Measurements from ENCODE around the gene PMPCB.

Gene PMPCB

DNA sequence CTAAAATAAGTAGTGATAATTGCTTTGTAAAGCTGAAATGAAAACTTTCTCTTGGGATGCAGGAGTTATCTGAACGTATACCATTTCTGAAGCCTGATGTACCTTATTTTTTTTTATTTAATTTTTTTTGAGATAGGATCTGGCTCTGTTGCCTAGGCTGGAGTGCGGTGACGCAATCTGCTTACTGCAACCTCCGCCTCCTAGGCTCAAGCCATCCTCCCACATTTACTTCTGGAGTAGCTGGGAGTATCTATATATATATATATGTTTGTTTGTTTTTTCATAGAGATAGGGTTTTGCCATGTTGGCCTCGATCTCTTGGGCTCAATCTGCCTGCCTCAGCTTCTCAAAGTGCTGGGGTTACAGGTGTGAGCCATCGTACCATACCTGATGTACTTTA is 2.4 kb downstream of the PMPCB start:
- Mint-ChIP-seq H3K27me3 (no peaks in the 10 kb centered on the region), H3K9me3 (no peaks in the 10 kb centered on the region), H3K36me3 (peaks cover 23% of the 10 kb centered on the region), H3K4me1 (peaks cover 20% of the 10 kb centered on the region), H3K4me3 (no peak overlapping the region), H3K27ac (no peak overlapping the region)
- ATAC-seq, result no peak

- H3K4me3 Mint-ChIP-seq, result no peak overlapping the region
- H3K27ac Mint-ChIP-seq, result no peak overlapping the region
- peaks cover 28% of the 10 kb centered on the region for H3K36me3 Mint-ChIP-seq
- H3K9me3 Mint-ChIP-seq, result no peaks in the 10 kb centered on the region
- peaks cover 19% of the 10 kb centered on the region for H3K4me1 Mint-ChIP-seq
- ATAC-seq, result no peak
- H3K27me3 Mint-ChIP-seq, result no peaks in the 10 kb centered on the region
Measured at GRCh38 chr7:103301441-103301840, 4.2 kb downstream of the PMPCB start.

- H3K27me3 Mint-ChIP-seq, result no peaks in the 10 kb centered on the region
- peaks cover 11% of the 10 kb centered on the region for H3K4me1 Mint-ChIP-seq
- peak overlapping the region; percentile 44 for H3K27ac Mint-ChIP-seq
- H3K9me3 Mint-ChIP-seq, result no peaks in the 10 kb centered on the region
- no peak overlapping the region for H3K4me3 Mint-ChIP-seq
- peaks cover 38% of the 10 kb centered on the region for H3K36me3 Mint-ChIP-seq
- no peak for ATAC-seq
Measured at GRCh38 chr7:103307503-103308231, 10.4 kb downstream of the PMPCB start.

DNA sequence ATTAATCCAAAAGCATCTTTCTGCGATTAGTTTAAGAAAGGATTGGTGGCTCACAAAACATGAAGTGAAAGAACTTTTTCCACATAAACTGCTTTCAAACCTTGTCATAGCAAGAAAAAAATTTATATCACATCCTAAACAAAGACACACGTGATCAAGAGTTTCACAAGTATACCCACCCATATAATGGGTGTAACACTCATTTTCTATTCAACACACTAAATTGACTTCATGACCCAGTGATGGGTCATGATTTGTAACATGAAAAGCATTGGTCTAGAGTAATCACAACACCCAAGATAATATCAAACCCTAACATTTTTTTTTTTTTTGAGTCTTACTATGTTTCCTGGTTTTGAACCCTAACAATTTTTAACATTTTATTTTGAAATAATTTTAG is 17.6 kb downstream of the PMPCB start:
- peaks cover 57% of the 10 kb centered on the region for H3K36me3 Mint-ChIP-seq
- no peak overlapping the region for H3K4me3 Mint-ChIP-seq
- no peak for ATAC-seq
- peak overlapping the region; percentile 32 for H3K27ac Mint-ChIP-seq
- no peaks in the 10 kb centered on the region for H3K9me3 Mint-ChIP-seq
- H3K27me3 Mint-ChIP-seq, result no peaks in the 10 kb centered on the region
- peaks cover 12% of the 10 kb centered on the region for H3K4me1 Mint-ChIP-seq

DNA sequence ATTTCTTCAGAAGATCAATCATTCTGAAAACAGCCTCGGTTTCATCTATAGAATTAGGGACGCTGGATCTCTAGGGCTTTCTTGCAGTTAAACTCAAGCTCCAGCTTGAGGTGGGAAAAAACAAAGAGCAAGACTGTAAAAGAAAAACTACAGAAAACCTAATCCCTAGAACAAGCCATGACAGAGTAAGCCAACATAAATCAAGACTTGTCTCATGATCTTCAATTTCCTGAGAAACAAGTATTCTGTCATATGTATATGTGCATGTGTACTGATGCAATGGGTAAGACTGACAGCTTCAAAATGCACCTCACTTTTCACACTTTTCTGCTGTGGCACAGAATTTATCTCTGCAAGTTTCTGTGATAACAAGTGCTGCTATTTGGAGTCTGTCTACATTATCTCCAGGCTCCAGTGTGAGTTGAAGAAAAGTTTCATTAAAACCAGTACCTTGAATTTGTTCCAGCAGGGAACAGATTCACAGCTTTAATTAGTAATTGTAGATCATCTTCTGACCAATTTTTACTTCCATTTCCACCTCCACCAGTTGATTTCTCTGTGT is 19.2 kb downstream of the PMPCB start:
- peak overlapping the region; percentile 70 for H3K27ac Mint-ChIP-seq
- peaks cover 58% of the 10 kb centered on the region for H3K36me3 Mint-ChIP-seq
- no peaks in the 10 kb centered on the region for H3K9me3 Mint-ChIP-seq
- H3K4me3 Mint-ChIP-seq, result no peak overlapping the region
- ATAC-seq, result no peak
- H3K4me1 Mint-ChIP-seq, result peaks cover 12% of the 10 kb centered on the region
- no peaks in the 10 kb centered on the region for H3K27me3 Mint-ChIP-seq

DNA sequence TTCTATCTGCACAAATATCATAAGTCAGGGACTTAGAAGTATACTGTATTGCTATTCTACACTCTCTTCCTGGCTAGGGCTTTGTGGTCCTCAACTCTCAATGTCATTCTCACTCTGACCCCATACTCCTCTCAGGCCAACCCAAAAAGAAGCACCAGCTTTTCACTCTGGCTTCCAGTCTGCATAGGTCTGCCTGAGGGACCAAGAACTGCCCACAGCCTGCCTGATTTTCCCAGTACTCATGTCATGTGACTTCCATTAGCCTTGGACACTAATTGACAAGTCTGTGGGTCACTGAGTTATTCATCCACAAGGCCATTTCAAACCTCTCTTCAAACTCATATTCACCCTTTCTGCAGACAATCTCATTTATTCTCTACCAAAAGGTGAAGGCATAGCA is 19.8 kb downstream of the PMPCB start:
- Mint-ChIP-seq H3K27ac (peak overlapping the region; percentile 70), H3K4me1 (peaks cover 12% of the 10 kb centered on the region), H3K9me3 (no peaks in the 10 kb centered on the region), H3K27me3 (no peaks in the 10 kb centered on the region), H3K36me3 (peaks cover 63% of the 10 kb centered on the region), H3K4me3 (no peak overlapping the region)
- no peak for ATAC-seq

GRCh38 chr7:103325744-103326143 is 28.5 kb downstream of the PMPCB start:
- H3K4me3 Mint-ChIP-seq, result no peak overlapping the region
- no peak for ATAC-seq
- no peaks in the 10 kb centered on the region for H3K9me3 Mint-ChIP-seq
- H3K4me1 Mint-ChIP-seq, result no peaks in the 10 kb centered on the region
- peaks cover 47% of the 10 kb centered on the region for H3K36me3 Mint-ChIP-seq
- no peak overlapping the region for H3K27ac Mint-ChIP-seq
- no peaks in the 10 kb centered on the region for H3K27me3 Mint-ChIP-seq

DNA sequence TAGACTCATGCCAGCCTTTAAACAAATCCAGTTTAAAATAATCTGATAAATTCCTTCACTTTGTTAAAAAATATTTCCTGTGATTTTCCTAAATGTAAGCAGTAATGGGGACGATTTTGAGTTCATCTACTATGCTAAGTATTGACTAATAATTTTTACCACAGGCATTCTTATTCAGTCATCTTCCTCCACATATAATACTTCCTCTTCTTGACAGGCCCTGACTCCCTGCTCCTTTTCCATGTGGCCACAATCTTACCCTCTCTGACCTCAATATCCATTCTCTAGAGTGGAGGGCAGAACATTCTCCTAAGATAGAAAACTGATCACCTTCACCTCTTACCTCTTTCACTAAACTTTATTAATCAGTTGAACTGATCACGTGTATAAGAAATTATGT is 39.5 kb downstream of the PMPCB start:
- ATAC-seq, result no peak
- Mint-ChIP-seq H3K27me3 (no peaks in the 10 kb centered on the region), H3K9me3 (no peaks in the 10 kb centered on the region), H3K4me3 (no peak overlapping the region), H3K36me3 (peaks cover 55% of the 10 kb centered on the region), H3K27ac (no peak overlapping the region), H3K4me1 (peaks cover 24% of the 10 kb centered on the region)

DNA sequence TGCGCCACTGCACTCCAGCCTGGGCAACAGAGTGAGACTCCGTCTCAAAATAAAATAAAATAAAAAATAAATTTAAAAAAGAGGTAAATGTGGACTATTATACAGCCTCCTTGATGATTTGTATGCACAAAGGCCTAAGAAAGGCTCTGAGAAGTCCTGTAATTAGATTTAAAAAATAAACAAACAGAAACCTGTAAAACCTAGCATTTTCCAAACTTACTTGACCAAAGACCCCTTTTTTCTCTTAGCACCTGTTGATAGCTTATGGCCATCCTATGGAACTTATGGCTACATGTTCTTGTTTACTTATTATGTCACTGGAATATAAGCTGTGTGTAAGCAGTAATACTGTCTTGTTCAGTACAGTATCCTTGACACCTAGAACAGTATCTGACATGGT is 41.6 kb downstream of the PMPCB start:
- no peak overlapping the region for H3K4me3 Mint-ChIP-seq
- no peak overlapping the region for H3K27ac Mint-ChIP-seq
- ATAC-seq, result no peak
- H3K27me3 Mint-ChIP-seq, result no peaks in the 10 kb centered on the region
- H3K36me3 Mint-ChIP-seq, result peaks cover 48% of the 10 kb centered on the region
- H3K4me1 Mint-ChIP-seq, result peaks cover 24% of the 10 kb centered on the region
- H3K9me3 Mint-ChIP-seq, result no peaks in the 10 kb centered on the region

- no peak overlapping the region for H3K27ac Mint-ChIP-seq
- no peak for ATAC-seq
- H3K4me1 Mint-ChIP-seq, result peaks cover 24% of the 10 kb centered on the region
- H3K36me3 Mint-ChIP-seq, result peaks cover 47% of the 10 kb centered on the region
- no peaks in the 10 kb centered on the region for H3K9me3 Mint-ChIP-seq
- no peak overlapping the region for H3K4me3 Mint-ChIP-seq
- H3K27me3 Mint-ChIP-seq, result no peaks in the 10 kb centered on the region
Measured at GRCh38 chr7:103341466-103341865, 44.2 kb downstream of the PMPCB start.

DNA sequence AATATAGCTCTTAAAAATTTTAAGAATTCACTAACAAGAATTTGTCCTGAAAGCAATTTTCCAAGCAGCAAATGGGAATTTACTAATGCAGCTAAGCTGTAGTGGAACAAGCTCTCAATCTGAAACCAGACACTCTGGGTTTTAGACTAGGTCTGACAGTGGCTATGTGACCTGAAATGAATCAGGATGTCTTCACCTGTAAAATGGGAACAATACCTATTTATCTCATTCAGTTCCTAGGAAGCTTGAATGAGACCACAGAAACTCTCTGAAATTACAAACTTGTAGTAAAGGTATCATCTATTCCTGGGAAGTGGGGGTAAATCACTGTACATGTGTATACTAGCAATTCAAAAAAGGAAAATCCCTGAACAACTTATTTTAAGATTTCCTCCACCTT is 46.1 kb downstream of the PMPCB start:
- Mint-ChIP-seq H3K27ac (peak overlapping the region; percentile 98), H3K4me3 (peak overlapping the region; percentile 98), H3K27me3 (no peaks in the 10 kb centered on the region), H3K4me1 (peaks cover 25% of the 10 kb centered on the region), H3K9me3 (no peaks in the 10 kb centered on the region), H3K36me3 (peaks cover 33% of the 10 kb centered on the region)
- no peak for ATAC-seq

- Mint-ChIP-seq H3K36me3 (peaks cover 33% of the 10 kb centered on the region), H3K4me1 (peaks cover 31% of the 10 kb centered on the region), H3K27ac (peak overlapping the region; percentile 98), H3K27me3 (no peaks in the 10 kb centered on the region), H3K9me3 (no peaks in the 10 kb centered on the region), H3K4me3 (peak overlapping the region; percentile 98)
- ATAC-seq, result peak; percentile 60
Measured at GRCh38 chr7:103343758-103344452, 46.7 kb downstream of the PMPCB start.

DNA sequence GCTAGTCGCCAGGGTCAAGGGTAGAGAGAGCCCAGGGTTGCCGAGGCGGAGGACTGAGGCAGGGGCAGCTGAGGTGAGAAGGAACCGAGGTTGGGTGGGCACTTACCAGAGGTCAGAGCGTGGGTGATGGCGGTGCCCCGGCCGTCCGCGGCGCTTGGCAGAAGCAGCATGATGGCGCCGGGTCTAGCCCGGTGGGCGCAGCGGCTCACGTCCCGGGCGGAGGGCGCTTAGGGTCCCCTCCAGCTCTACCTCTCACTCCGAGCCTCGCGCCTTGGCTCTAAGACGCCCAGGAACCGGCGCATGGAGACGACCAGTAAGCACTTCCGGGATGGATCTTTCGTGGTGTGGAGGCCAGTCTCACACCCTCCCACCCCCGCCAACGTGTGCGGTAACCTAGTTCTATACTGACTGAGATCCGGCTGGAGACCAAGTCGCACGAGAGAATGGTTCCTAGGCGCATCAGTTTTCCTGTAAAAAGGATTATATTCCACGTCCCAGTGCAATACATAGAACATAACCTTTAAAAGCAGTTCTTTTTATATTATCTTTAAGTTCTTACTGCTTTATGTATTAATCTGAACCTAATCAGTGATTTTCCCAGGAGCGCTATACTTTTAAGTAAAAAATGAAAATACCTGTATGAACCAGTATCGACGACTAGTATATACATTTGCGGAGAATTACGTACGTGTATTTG is 47.4 kb downstream of the PMPCB start, which contains the start of gene DNAJC2:
DNAJC2 (minus strand) TSS at position 315 of the 697 bp plus-strand sequence; CDS start at position 170, 145 bp downstream.
- H3K27ac Mint-ChIP-seq, result peak within 1 kb of the TSS; percentile 98
- peak; percentile 90 for ATAC-seq
- no peaks in the 10 kb centered on the region for H3K27me3 Mint-ChIP-seq
- peaks cover 31% of the 10 kb centered on the region for H3K36me3 Mint-ChIP-seq
- H3K4me3 Mint-ChIP-seq, result peak within 1 kb of the TSS; percentile 98
- H3K4me1 Mint-ChIP-seq, result peaks cover 31% of the 10 kb centered on the region
- H3K9me3 Mint-ChIP-seq, result no peaks in the 10 kb centered on the region

DNA sequence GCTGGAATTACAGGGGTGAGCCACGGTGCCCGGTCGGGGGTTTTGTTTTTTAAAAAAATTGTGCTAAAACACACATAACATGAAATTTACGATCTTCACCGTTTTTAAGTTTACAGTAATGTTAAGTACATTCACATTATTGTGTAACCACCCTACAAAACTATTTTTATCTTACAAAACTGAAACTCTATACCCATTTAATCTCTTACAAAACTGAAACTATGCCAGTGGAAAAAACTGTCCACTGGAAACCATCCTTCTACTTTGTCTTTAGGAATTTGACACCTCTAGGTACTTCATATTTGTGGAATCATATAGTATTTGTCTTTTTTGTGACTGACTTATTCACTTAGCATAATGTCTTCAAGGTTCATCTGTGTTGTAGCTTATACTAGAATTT is 49.2 kb downstream of the PMPCB start:
- H3K27ac Mint-ChIP-seq, result no peak overlapping the region
- H3K4me3 Mint-ChIP-seq, result no peak overlapping the region
- H3K27me3 Mint-ChIP-seq, result no peaks in the 10 kb centered on the region
- no peak for ATAC-seq
- peaks cover 24% of the 10 kb centered on the region for H3K36me3 Mint-ChIP-seq
- peaks cover 30% of the 10 kb centered on the region for H3K4me1 Mint-ChIP-seq
- no peaks in the 10 kb centered on the region for H3K9me3 Mint-ChIP-seq

DNA sequence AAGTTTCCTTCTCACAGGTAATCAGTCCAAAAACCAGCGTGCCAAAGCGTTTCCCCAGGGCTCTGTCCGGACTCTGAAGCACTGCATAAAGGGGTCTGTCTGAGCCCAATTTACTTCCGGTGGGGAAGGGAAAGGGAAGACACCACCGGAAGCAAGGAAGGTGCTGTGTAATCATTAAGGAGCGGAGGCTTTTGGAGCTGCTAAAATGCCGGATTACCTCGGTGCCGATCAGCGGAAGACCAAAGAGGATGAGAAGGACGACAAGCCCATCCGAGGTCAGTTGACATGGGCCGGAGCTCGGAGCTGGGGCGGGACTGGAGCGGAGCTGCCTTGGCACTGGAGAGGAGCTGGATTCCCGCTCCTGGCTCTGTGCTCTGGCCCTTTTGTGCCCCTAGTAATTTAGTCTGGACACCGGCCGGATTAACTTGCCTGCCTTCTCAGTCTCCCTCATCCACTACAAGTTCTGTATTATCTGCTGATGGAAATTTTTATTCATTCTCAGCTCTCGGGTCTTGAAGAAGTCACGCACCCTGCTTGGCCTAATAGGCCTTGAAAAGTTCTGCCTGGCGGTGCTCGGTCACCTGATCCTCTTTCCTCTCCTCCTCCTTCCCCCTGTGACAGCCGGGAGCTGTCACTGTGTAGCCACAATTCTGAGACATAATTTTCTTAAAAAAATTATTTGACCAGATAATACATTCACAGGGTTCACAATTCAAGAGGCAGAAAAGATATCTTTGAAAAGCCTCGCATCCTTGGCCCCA is 50.5 kb downstream of the PMPCB start, which contains the start of gene PSMC2:
PSMC2 (plus strand) TSS at position 137 of the 761 bp plus-strand sequence; CDS start at position 206, 69 bp downstream.
- Mint-ChIP-seq H3K4me3 (peak within 1 kb of the TSS; percentile 99), H3K27ac (peak within 1 kb of the TSS; percentile 93), H3K4me1 (peaks cover 39% of the 10 kb centered on the region), H3K27me3 (no peaks in the 10 kb centered on the region), H3K9me3 (no peaks in the 10 kb centered on the region), H3K36me3 (peaks cover 27% of the 10 kb centered on the region)
- peak; percentile 82 for ATAC-seq
